AG10803 (cell line): ENCODE results near the gene CXCR2.
A peak's percentile ranks its signal among the peaks of the same experiment; 100 is the strongest.

ENCODE experiments used
- DNase-seq: peaks from one replicate; pipeline ENCODE4 v3.0.0; 2010; ENCODE audit warnings: low read depth
- H3K4me3 ChIP-seq: 2 replicates; pipeline ENCODE4 v1.5.1; 2011; ENCODE audit warnings: mild to moderate bottlenecking, low read length, control low read depth
- CTCF ChIP-seq: conservative IDR thresholded peaks from 2 replicates; pipeline ENCODE4 v1.5.1; 2011; ENCODE audit warnings: mild to moderate bottlenecking, low read length, control low read depth, inconsistent platforms

CXCR2 gene

GRCh38 chr2:218125626-218126080 is at the start of gene CXCR2:
CXCR2 (plus strand) TSS chr2:218126028; CDS start chr2:218134802, 8,774 bp downstream.
- no peak for TF ChIP-seq CTCF
- no peak within 1 kb of the TSS for H3K4me3 ChIP-seq
- no peak for DNase-seq

- no peak overlapping the region for H3K4me3 ChIP-seq
- DNase-seq, result no peak
- no peak for TF ChIP-seq CTCF
Measured at GRCh38 chr2:218077464-218078216, 48.2 kb upstream of the CXCR2 start.

GRCh38 chr2:218079943-218080913 is 45.6 kb upstream of the CXCR2 start:
- no peak for TF ChIP-seq CTCF
- DNase-seq, result no peak
- no peak overlapping the region for H3K4me3 ChIP-seq

GRCh38 chr2:218081063-218081462 is 44.8 kb upstream of the CXCR2 start:
- TF ChIP-seq CTCF, result no peak

GRCh38 chr2:218081695-218082094 is 44.1 kb upstream of the CXCR2 start:
- TF ChIP-seq CTCF, result no peak
- H3K4me3 ChIP-seq, result no peak overlapping the region
- peak; percentile 96 for DNase-seq

More at GRCh38 chr2:218081063-218081462, 44.8 kb upstream of the CXCR2 start:
- no peak overlapping the region for H3K4me3 ChIP-seq
- no peak for DNase-seq

- TF ChIP-seq CTCF, result no peak
- no peak overlapping the region for H3K4me3 ChIP-seq
- DNase-seq, result no peak
Measured at GRCh38 chr2:218082586-218083351, 43.1 kb upstream of the CXCR2 start.
